Mesodermal cell (in vitro differentiated cells): ENCODE results near the gene ADAMTS10.
"Not testable (repeated sequence)": the region's sequence is repeated elsewhere in the genome, so short reads cannot be mapped to it uniquely, and the experiment has no call there.

ENCODE experiments used
- H3K27ac ChIP-seq: 2 replicates; pipeline ENCODE4 v1.7.0; 2013; ENCODE audit warnings: mild to moderate bottlenecking, low read depth, low read length, moderate library complexity; ENCODE audit not compliant: severe bottlenecking
- H3K36me3 ChIP-seq: 2 replicates; pipeline ENCODE4 v1.7.1; 2013; ENCODE audit warnings: mild to moderate bottlenecking, low read length, moderate library complexity; ENCODE audit not compliant: control insufficient read depth, insufficient read depth
- H3K4me1 ChIP-seq: one replicate; pipeline ENCODE4 v1.7.1; 2013; ENCODE audit warnings: mild to moderate bottlenecking, low read length; ENCODE audit not compliant: insufficient read depth, control insufficient read depth, poor library complexity, severe bottlenecking
- H3K4me3 ChIP-seq: 2 replicates; pipeline ENCODE4 v1.7.0; 2013; ENCODE audit warnings: low read length, control low read depth, mild to moderate bottlenecking; ENCODE audit not compliant: insufficient read depth, poor library complexity, severe bottlenecking; ENCODE audit errors: extremely low read depth
- H3K9me3 ChIP-seq: 2 replicates; pipeline ENCODE4 v1.7.1; 2013; ENCODE audit warnings: mild to moderate bottlenecking, low read length, moderate library complexity; ENCODE audit not compliant: control insufficient read depth
- WGBS, 2 experiments: methylation state at CpG; one replicate each; pipeline ENCODE4 v1.1.5; 2013; ENCODE audit warnings: missing lambda C conversion rate in 2 of 2; ENCODE audit not compliant: insufficient coverage in 2 of 2; 5-methylcytosine and 5-hydroxymethylcytosine counted together

The ADAMTS10 gene

DNA sequence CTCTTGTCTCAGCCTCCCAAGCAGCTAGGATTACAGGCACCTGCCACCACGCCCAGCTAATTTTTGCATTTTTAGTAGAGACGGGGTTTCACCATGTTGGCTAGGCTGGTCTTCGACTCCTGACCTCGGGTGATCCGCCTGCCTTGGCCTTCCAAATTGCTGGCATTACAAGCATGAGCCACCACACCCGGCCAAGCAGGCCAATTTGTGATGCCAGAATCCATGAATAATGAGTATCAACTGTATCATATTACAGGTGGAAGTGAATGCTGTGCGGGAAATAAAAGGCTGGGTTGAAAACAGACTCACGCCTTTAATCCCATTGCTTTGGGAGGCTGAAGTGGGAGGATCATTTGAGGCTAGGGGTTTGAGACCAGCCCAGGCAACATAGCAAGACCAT lies 16.3 kb upstream of the ADAMTS10 start:
- peaks cover 8% of the 10 kb centered on the region for H3K4me1 ChIP-seq
- no peak overlapping the region for H3K4me3 ChIP-seq
- H3K9me3 ChIP-seq: no peaks in the 10 kb centered on the region
- WGBS, 2 experiments: 84 to 89% methylated on average over 7 to 8 of the region's 8 CpGs
- H3K27ac ChIP-seq: no peak overlapping the region
- no peaks in the 10 kb centered on the region for H3K36me3 ChIP-seq

DNA sequence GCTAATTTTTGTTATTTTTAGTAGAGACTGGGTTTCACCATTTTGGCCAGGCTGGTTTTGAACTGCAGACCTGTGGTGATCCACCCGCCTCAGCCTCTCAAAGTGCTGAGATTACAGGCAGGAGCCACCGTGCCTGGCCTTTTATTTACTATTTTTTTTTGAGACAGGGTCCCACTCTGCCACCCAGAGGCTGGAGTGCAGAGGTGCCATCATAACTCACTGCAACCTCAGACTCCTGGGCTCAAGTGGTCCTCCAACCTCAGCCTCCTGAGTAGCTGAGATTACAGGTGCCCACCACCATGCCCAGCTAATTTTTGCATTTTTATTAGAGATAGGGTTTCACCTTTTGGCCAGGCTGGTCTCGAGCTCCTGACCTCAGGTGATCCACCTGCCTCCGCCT lies 12.4 kb upstream of the ADAMTS10 start:
- 46 to 57% methylated on average over 2 to 3 of the region's 4 CpGs for WGBS, 2 experiments
- not testable (repeated sequence) for H3K36me3 ChIP-seq, H3K4me1 ChIP-seq, H3K4me3 ChIP-seq, H3K27ac ChIP-seq, H3K9me3 ChIP-seq

DNA sequence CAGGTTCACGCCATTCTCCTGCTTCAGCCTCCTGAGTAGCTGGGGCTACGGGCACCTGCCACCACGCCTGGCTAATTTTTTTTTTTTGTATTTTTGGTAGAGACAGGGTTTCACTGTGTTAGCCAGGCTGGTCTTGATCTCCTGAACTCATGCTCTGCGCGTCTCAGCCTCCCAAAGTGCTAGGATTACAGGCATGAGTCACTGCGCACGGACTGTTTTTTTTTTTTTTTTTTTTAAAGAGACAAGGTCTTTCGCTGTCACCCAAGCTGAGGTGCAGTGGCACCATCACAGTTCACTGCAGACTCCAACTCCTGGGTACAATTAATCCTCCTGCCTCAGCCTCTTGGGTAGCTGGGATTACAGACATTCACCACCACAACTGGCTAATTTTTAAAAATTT lies 8.2 kb upstream of the ADAMTS10 start:
- no peaks in the 10 kb centered on the region for H3K4me1 ChIP-seq
- no peak overlapping the region for H3K27ac ChIP-seq
- no peaks in the 10 kb centered on the region for H3K9me3 ChIP-seq
- H3K4me3 ChIP-seq: no peak overlapping the region
- H3K36me3 ChIP-seq: no peaks in the 10 kb centered on the region
- 70 to 79% methylated on average over 4 to 5 of the region's 8 CpGs for WGBS, 2 experiments

DNA sequence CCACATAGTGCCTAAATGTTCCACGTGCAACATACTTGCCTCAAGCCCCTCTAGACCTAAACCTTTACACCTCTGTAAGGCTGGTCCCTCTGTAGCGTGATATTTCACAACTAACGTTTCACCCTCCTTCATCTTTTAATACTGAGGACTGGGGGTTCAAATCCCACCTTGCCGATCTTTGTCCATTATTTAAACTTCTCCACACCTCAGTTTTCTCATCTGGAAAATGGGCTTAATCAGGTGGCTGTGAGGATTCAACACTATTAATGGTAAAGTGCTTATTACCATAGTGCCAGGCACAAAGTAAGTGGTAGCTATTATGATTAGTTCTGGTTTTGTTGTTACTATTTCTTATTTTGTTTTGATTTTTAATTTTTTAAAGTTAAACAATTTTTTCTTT lies 7.5 kb upstream of the ADAMTS10 start:
- Histone ChIP-seq H3K9me3 (no peaks in the 10 kb centered on the region), H3K36me3 (no peaks in the 10 kb centered on the region), H3K4me3 (no peak overlapping the region), H3K4me1 (no peaks in the 10 kb centered on the region), H3K27ac (no peak overlapping the region)
- WGBS, 2 experiments: 85 to 100% methylated on average over 3 of the region's 4 CpGs

DNA sequence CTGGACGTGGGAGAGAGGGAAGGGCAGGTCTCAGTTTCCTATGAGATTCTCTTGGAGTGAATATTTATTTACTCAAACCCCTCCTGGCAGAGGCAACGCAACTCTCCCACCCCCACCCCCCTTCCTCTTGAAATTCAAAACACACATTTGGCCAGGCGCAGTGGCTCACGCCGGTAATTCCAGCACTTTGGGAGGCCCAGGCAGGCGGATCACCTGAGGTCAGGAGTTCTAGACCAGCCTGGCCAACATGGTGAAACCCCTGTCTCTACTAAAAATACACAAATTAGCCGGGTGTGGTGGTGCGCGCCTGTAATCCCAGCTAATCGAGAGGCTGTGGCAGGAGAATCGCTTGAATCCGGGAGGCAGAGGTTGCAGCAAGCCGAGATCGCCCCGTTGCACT lies 6.8 kb upstream of the ADAMTS10 start:
- H3K27ac ChIP-seq, H3K4me1 ChIP-seq, H3K4me3 ChIP-seq, H3K36me3 ChIP-seq, H3K9me3 ChIP-seq: not testable (repeated sequence)
- WGBS, 2 experiments: 84 to 88% methylated on average over 10 to 12 of the region's 15 CpGs

DNA sequence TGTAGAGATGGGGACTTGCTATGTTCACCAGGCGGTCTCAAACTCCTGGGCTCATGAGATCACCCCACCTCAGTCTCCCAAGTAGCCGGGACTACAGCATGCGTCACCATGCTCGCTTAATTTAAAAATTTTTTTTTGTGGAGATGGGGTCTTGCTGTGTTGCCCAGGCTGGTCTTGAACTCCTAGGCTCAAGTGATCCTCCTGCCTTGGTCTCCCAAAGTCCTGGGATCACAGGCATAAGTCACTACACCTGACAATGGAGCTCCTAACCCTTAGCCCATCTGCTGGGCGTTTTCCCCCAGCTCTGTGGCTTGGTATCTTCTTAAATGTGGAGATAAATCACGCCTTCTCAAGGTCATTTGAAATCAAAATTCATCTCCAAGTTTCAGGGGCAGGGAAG lies 6.3 kb upstream of the ADAMTS10 start:
- H3K27ac ChIP-seq: no peak overlapping the region
- H3K9me3 ChIP-seq: no peaks in the 10 kb centered on the region
- no peak overlapping the region for H3K4me3 ChIP-seq
- 94 to 100% methylated on average over 1 to 2 of the region's 6 CpGs for WGBS, 2 experiments
- H3K4me1 ChIP-seq: peaks cover under 1% of the 10 kb centered on the region
- H3K36me3 ChIP-seq: no peaks in the 10 kb centered on the region

DNA sequence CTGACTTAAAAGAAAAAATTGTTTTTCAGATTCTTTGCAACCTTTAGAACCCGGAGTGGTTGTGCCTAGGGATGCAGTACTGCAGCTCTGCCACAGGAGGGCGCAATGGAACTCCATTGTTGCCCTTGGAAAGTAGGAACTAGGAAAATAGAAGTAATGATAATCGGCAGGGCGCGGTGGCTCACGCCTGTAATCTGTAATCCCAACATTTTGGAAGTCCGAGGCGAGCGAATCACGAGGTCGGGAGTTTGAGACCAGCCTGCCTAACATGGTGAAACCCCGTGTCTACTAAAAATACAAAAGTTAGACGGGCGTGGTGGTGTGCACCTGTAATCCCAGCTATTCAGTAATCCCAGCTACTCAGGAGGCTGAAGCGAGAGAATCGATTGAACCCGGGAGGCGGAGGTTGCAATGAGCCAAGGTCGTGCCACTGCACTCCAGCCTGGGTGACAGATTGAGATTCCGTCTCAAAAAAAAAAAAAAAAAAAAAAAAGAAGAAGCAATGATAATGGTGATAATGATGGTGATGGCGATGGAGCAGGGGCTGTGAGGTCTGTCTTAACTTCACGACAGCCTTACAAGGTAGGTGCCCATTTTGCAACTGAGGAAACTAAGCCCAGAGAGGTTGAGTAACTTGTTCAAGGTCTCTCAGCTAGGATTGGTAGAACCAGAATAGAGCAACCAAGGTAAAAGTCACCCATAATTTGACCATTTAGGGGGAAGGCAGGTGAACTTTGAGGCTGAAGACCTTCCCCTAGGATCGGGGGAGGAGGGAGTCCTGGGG lies 5.5 kb upstream of the ADAMTS10 start:
- Histone ChIP-seq H3K27ac (no peak overlapping the region), H3K4me1 (peaks cover 3% of the 10 kb centered on the region), H3K9me3 (no peaks in the 10 kb centered on the region), H3K36me3 (no peaks in the 10 kb centered on the region), H3K4me3 (no peak overlapping the region)
- 42 to 47% methylated on average over 21 to 22 of the region's 23 CpGs for WGBS, 2 experiments

DNA sequence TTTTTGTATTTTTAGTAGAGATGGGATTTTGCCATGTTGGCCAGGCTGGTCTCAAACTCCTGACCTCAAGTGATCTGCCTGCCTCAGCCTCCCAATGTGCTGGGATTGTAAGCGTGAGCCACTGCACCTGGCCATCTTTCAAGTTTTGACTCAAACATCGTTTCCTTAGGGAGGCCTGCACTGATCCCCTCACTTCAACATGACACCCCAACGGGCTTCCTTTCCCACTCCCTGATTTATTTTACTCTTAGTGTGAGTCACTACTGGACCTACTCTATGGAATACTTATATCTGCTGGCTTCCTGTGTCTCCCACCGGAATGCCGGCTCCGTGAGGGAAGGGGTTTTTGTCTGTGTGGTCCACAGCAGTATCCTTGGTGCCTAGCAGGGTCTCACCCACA lies 4.5 kb upstream of the ADAMTS10 start:
- H3K4me3 ChIP-seq: no peak overlapping the region
- no peaks in the 10 kb centered on the region for H3K9me3 ChIP-seq
- H3K4me1 ChIP-seq: peaks cover 3% of the 10 kb centered on the region
- 88 to 90% methylated on average over 3 to 5 of the region's 6 CpGs for WGBS, 2 experiments
- H3K27ac ChIP-seq: no peak overlapping the region
- no peaks in the 10 kb centered on the region for H3K36me3 ChIP-seq

DNA sequence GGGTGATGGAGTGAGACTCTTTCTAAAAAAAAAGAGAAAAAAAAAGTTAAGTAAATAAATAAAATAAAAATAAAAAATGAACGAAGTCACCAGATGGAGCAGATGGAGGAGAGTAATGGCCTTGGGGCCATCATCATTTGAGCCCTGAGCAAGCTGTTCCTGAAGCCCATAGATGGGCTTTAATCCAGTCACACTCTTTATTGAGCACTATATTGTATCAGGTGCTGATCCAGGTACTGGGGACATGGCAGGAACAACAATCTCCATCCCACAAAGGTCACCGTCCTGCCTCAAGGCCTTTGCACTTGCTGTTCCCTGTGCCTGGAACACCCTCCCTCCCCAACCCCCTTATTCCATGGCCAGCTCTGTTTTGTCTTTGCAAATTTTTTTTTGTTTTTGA lies 3.9 kb upstream of the ADAMTS10 start:
- no peak overlapping the region for H3K4me3 ChIP-seq
- H3K27ac ChIP-seq: no peak overlapping the region
- H3K9me3 ChIP-seq: no peaks in the 10 kb centered on the region
- peaks cover 3% of the 10 kb centered on the region for H3K4me1 ChIP-seq
- no peaks in the 10 kb centered on the region for H3K36me3 ChIP-seq
- WGBS, 2 experiments: no CpG with 5 or more reads among the region's 2 CpGs

DNA sequence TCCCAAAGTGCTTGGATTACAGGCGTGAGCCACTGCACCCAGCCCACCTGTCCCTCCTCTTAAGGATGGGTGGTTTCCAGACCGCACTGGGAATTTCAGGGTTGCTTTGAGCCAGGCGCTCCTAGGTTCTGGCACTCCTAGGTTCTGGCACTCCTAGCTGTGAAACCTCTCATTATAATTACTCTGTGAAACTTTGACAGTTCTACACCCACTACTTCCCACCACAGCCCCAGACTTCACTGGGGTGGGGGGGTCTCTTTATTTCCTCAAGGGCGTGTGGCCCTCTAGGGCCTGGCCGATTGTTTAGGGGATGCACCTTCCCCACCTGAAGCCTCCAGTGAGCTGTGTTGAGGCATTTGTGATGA lies 2.3 kb upstream of the ADAMTS10 start:
- no peak overlapping the region for H3K27ac ChIP-seq
- WGBS, 2 experiments: 91 to 100% methylated on average over 1 to 2 of the region's 5 CpGs
- no peak overlapping the region for H3K4me3 ChIP-seq
- H3K36me3 ChIP-seq: peaks cover 9% of the 10 kb centered on the region
- H3K9me3 ChIP-seq: no peaks in the 10 kb centered on the region
- H3K4me1 ChIP-seq: peaks cover 11% of the 10 kb centered on the region

DNA sequence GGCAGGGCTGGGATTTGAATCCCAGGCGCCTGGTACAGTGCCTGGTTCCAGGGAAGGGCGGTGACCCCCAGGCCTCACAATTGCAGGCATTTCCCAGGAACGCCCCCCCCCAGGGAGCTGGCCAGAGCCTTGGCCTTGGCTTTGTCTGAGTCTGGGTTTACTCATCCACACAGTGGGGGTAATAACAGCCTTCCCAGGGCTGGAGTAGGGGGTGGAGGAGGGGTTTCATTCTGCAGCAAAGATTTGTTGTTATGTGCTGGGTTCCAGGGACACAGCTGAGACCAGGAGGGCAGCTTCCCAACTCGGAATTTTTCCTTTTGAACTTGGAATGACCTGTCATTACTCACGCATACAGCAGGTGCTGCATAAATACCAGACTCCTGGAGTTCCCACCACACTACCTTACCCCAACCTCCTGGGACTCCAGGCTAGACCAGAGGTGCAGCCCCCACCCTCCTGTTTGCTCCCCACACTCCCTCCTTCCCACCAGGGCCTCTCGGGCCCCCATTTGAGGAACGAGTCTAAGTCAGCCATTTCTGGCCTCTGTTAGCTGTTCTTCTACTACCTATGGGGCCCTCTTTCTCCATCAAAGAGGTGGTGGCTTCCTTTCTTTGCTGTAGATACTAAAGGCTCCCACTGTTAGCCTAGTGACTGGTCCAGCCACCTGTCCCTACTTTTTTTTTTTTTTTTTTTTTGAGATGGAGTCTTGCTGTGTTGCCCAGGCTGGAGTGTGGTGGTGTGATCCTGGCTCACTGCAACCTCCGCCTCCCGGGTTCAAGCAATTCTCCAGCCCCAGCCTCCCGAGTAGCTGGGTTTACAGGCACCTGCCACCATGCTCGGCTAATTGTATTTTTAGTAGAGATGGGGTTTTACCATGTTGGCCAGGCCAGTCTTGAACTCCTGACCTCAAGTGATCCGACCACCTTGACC lies 1.6 kb upstream of the ADAMTS10 start:
- H3K9me3 ChIP-seq: no peaks in the 10 kb centered on the region
- H3K36me3 ChIP-seq: peaks cover 15% of the 10 kb centered on the region
- no peak overlapping the region for H3K27ac ChIP-seq
- WGBS, 2 experiments: 46 to 61% methylated on average over 5 to 12 of the region's 12 CpGs
- H3K4me3 ChIP-seq: no peak overlapping the region
- H3K4me1 ChIP-seq: peaks cover 11% of the 10 kb centered on the region
